Natural killer cell (primary cell): ENCODE data around the gene PRPF6. TPM values are rescaled to one million over a fixed set of nuclear protein-coding genes. Genes with fewer than 3 reads are reported as not detected.

ENCODE experiments used
- ATAC-seq, 3 donors: fragments of 150-1000 bp in 2 of 3; fragments of 200-7000 bp in 1 of 3; cut with Tn5 transposase; 1 replicate in 1 of 3; 2 replicates in 2 of 3; pipeline ENCODE4 v1.10.0; 2021; ENCODE audit warnings: mild to moderate bottlenecking in 2 of 3, moderate library complexity in 2 of 3
- DNase-seq, 2 donors: peaks; one replicate each; pipeline versions ENCODE4 v3.0.0 to v3.0.0-alpha.2; 2013 to 2021; ENCODE audit warnings: mixed read lengths in 1 of 2
- H3K27ac ChIP-seq: one replicate; pipeline ENCODE4 v1.5.1; 2013; ENCODE audit warnings: mild to moderate bottlenecking, low read length
- H3K27me3 ChIP-seq: one replicate; pipeline ENCODE4 v1.6.1; 2013; ENCODE audit warnings: low read length; ENCODE audit not compliant: control insufficient read depth, insufficient read depth
- H3K36me3 ChIP-seq: one replicate; pipeline ENCODE4 v1.6.1; 2013; ENCODE audit warnings: low read length; ENCODE audit not compliant: control insufficient read depth, insufficient read depth
- H3K4me1 ChIP-seq: one replicate; pipeline ENCODE4 v1.6.1; 2013; ENCODE audit warnings: low read length; ENCODE audit not compliant: control insufficient read depth, insufficient read depth
- H3K4me3 ChIP-seq: one replicate; pipeline ENCODE4 v1.5.1; 2013; ENCODE audit warnings: low read length
- H3K9me3 ChIP-seq: one replicate; pipeline ENCODE4 v1.6.1; 2013; ENCODE audit warnings: low read length; ENCODE audit not compliant: control insufficient read depth, insufficient read depth
- H3K27ac Mint-ChIP-seq, 2 donors: one replicate each; pipeline ENCODE4 v1.8.0; 2022; ENCODE audit warnings: mild to moderate bottlenecking in 2 of 2, mixed read lengths in 2 of 2, moderate library complexity in 1 of 2
- H3K27me3 Mint-ChIP-seq, 2 donors: one replicate each; pipeline ENCODE4 v1.8.0; 2022; ENCODE audit warnings: low read depth in 2 of 2, mixed read lengths in 2 of 2
- H3K36me3 Mint-ChIP-seq: one replicate; pipeline ENCODE4 v1.8.0; 2022; ENCODE audit warnings: mixed read lengths
- H3K4me1 Mint-ChIP-seq, 2 donors: one replicate each; pipeline ENCODE4 v1.8.0; 2022; ENCODE audit warnings: mixed read lengths in 2 of 2
- H3K4me3 Mint-ChIP-seq: one replicate; pipeline ENCODE4 v1.8.0; 2022; ENCODE audit warnings: mild to moderate bottlenecking, moderate library complexity, mixed read lengths
- H3K9me3 Mint-ChIP-seq, 2 donors: one replicate each; pipeline ENCODE4 v1.8.0; 2022; ENCODE audit warnings: mixed read lengths in 2 of 2
- CTCF ChIP-seq: fragments of 200-600 bp; IDR thresholded peaks from one replicate; pipeline ENCODE4 v1.8.0; 2022; ENCODE audit warnings: antibody characterized with exemption
- WGBS: methylation state at CpG from one replicate; pipeline ENCODE4 v1.1.7; 2013; ENCODE audit warnings: missing lambda C conversion rate; ENCODE audit not compliant: insufficient coverage; 5-methylcytosine and 5-hydroxymethylcytosine counted together
- intact Hi-C: fragments of 100-400 bp; cut with micrococcal nuclease; formaldehyde crosslinking; loops from one replicate; pipeline ENCODE4 v1.14.2; 2022
- total RNA-seq, 4 donors: library from RNA; stranded (reverse); fragments of 120-200 nt in 1 of 4; gene quantifications; one replicate each; pipeline versions ENCODE4 v1.2.3 to v1.2.4, GENCODE V29; 2013 to 2022

The PRPF6 gene
- total RNA-seq, 3 donors from 2014 or later (not counting 1 experiment from before 2014, with no cell fraction given) = 52.7 to 63.0 (median 55.0) TPM

- H3K4me1 Mint-ChIP-seq = peaks cover 0 to 6% of the 10 kb centered on the region in 2 donors
- 97% methylated on average over 17 of the region's 17 CpGs for WGBS
- no peaks in the 10 kb centered on the region for H3K9me3 Mint-ChIP-seq
- no peak for ATAC-seq
- peaks cover 81% of the 10 kb centered on the region for H3K36me3 ChIP-seq
- TF ChIP-seq CTCF = no peak
- H3K9me3 ChIP-seq = no peaks in the 10 kb centered on the region
- intact Hi-C loops = no loop called here
- H3K27ac ChIP-seq = no peak overlapping the region
- no peaks in the 10 kb centered on the region for H3K4me1 ChIP-seq
- no peak overlapping the region for H3K4me3 Mint-ChIP-seq
- H3K27me3 ChIP-seq = no peaks in the 10 kb centered on the region
- H3K4me3 ChIP-seq = no peak overlapping the region
- no peak overlapping the region for H3K27ac Mint-ChIP-seq
- DNase-seq = no peak
- no peaks in the 10 kb centered on the region for H3K36me3 Mint-ChIP-seq
- H3K27me3 Mint-ChIP-seq = no peaks in the 10 kb centered on the region
These were observed 43.4 kb downstream of the PRPF6 start for GRCh38 chr20:64024141-64024990.

GRCh38 chr20:64025101-64025825 lies 44.3 kb downstream of the PRPF6 start:
- H3K4me3 ChIP-seq = no peak overlapping the region
- no peaks in the 10 kb centered on the region for H3K36me3 Mint-ChIP-seq
- TF ChIP-seq CTCF = no peak
- ATAC-seq = no peak
- H3K27ac Mint-ChIP-seq = no peak overlapping the region
- peaks cover 0 to 6% of the 10 kb centered on the region in 2 donors for H3K4me1 Mint-ChIP-seq
- H3K27me3 Mint-ChIP-seq = no peaks in the 10 kb centered on the region
- no peak for DNase-seq
- H3K9me3 Mint-ChIP-seq = no peaks in the 10 kb centered on the region
- no peaks in the 10 kb centered on the region for H3K9me3 ChIP-seq
- H3K4me3 Mint-ChIP-seq = no peak overlapping the region
- intact Hi-C loops = no loop called here
- no peaks in the 10 kb centered on the region for H3K27me3 ChIP-seq
- H3K36me3 ChIP-seq = peaks cover 85% of the 10 kb centered on the region
- H3K4me1 ChIP-seq = no peaks in the 10 kb centered on the region
- H3K27ac ChIP-seq = no peak overlapping the region
- WGBS = 99% methylated on average over 18 of the region's 18 CpGs

GRCh38 chr20:64025826-64026412 lies 45.0 kb downstream of the PRPF6 start:
- TF ChIP-seq CTCF = no peak
- no peak overlapping the region for H3K4me3 Mint-ChIP-seq
- intact Hi-C loops = no loop called here
- H3K9me3 ChIP-seq = no peaks in the 10 kb centered on the region
- DNase-seq (no peak), ATAC-seq (no peak)
- no peaks in the 10 kb centered on the region for H3K4me1 ChIP-seq
- peaks cover 89% of the 10 kb centered on the region for H3K36me3 ChIP-seq
- H3K4me3 ChIP-seq = no peak overlapping the region
- H3K27ac ChIP-seq = no peak overlapping the region
- peaks cover 0 to 6% of the 10 kb centered on the region in 2 donors for H3K4me1 Mint-ChIP-seq
- no peak overlapping the region for H3K27ac Mint-ChIP-seq
- no peaks in the 10 kb centered on the region for H3K36me3 Mint-ChIP-seq
- no peaks in the 10 kb centered on the region for H3K9me3 Mint-ChIP-seq
- WGBS = 93% methylated on average over 29 of the region's 29 CpGs
- no peaks in the 10 kb centered on the region for H3K27me3 ChIP-seq
- no peaks in the 10 kb centered on the region for H3K27me3 Mint-ChIP-seq
